ENCODE data around the gene SGMS1. TPM values are rescaled to one million over a fixed set of nuclear protein-coding genes. Genes with fewer than 3 reads are reported as not detected.

SGMS1 gene
- total and polyA plus RNA-seq, 4 donors: 15.8 to 142 (median 41.3) TPM

- Histone ChIP-seq H3K36me3 (ENCODE audit: control insufficient read depth in 4 of 4, insufficient read depth in 4 of 4, low read length in 4 of 4) (peaks cover 0 to 4% (median 2%) of the 10 kb centered on the region in 4 donors), H3K27me3 (ENCODE audit: control insufficient read depth in 3 of 3, insufficient read depth in 3 of 3, low read length in 2 of 3) (no peaks in the 10 kb centered on the region), H3K27ac (ENCODE audit: low read depth in 1 of 2, low read length in 1 of 2) (no peak overlapping the region), H3K4me1 (ENCODE audit: control insufficient read depth in 5 of 5, insufficient read depth in 5 of 5, low read length in 5 of 5) (peaks cover 0 to 37% (median 2%) of the 10 kb centered on the region in 5 donors), H3K9ac (ENCODE audit: insufficient read depth in 1 of 2, low read length in 2 of 2) (no peak overlapping the region), H3K4me3 (no peak overlapping the region), H3K9me3 (ENCODE audit: control insufficient read depth in 4 of 4, insufficient read depth in 3 of 4, low read length in 3 of 4) (no peaks in the 10 kb centered on the region)
- 92% methylated on average over 3 of the region's 3 CpGs for WGBS, 2 donors
- DNase-seq (no peak), ATAC-seq (ENCODE audit: insufficient read depth, low FRiP score) (no peak)
- TF ChIP-seq CTCF (IDR thresholded peaks at IDR 0.05; ENCODE audit: control extremely low read depth, extremely low read depth): no peak
Observed at GRCh38 chr10:50423448-50423847, 200.3 kb downstream of the SGMS1 start.

GRCh38 chr10:50422259-50422658 is 201.5 kb downstream of the SGMS1 start:
- H3K27ac ChIP-seq (ENCODE audit: low read depth in 1 of 2, low read length in 1 of 2): no peak overlapping the region

GRCh38 chr10:50421026-50421719 is 202.6 kb downstream of the SGMS1 start:
- Histone ChIP-seq H3K36me3 (ENCODE audit: control insufficient read depth in 4 of 4, insufficient read depth in 4 of 4, low read length in 4 of 4) (peaks cover 0 to 2% (median 0%) of the 10 kb centered on the region in 4 donors), H3K9ac (ENCODE audit: insufficient read depth in 1 of 2, low read length in 2 of 2) (no peak overlapping the region), H3K27me3 (ENCODE audit: control insufficient read depth in 3 of 3, insufficient read depth in 3 of 3, low read length in 2 of 3) (no peaks in the 10 kb centered on the region), H3K9me3 (ENCODE audit: control insufficient read depth in 4 of 4, insufficient read depth in 3 of 4, low read length in 3 of 4) (no peaks in the 10 kb centered on the region), H3K4me1 (ENCODE audit: control insufficient read depth in 5 of 5, insufficient read depth in 5 of 5, low read length in 5 of 5) (peaks cover 0 to 48% (median 4%) of the 10 kb centered on the region in 5 donors), H3K4me3 (no peak overlapping the region), H3K27ac (ENCODE audit: low read depth in 1 of 2, low read length in 1 of 2) (peak overlapping the region in 1 of 2 donors; percentile 16)
- ATAC-seq (ENCODE audit: insufficient read depth, low FRiP score) (no peak), DNase-seq (peak; percentile 44 to 59 (median 49))
- peak; percentile 45 for TF ChIP-seq CTCF (IDR thresholded peaks at IDR 0.05; ENCODE audit: control extremely low read depth, extremely low read depth)
- WGBS, 2 donors: 80 to 81% methylated on average over 6 of the region's 6 CpGs

More at GRCh38 chr10:50422259-50422658, 201.5 kb downstream of the SGMS1 start:
- H3K4me1 ChIP-seq (ENCODE audit: control insufficient read depth in 5 of 5, insufficient read depth in 5 of 5, low read length in 5 of 5): peaks cover 0 to 41% (median 4%) of the 10 kb centered on the region in 5 donors
- ATAC-seq (ENCODE audit: insufficient read depth, low FRiP score) (no peak), DNase-seq (peak; percentile 56 to 88 (median 79))
- WGBS, 2 donors: 15 to 30% methylated on average over 4 of the region's 4 CpGs
- no peaks in the 10 kb centered on the region for H3K27me3 ChIP-seq (ENCODE audit: control insufficient read depth in 3 of 3, insufficient read depth in 3 of 3, low read length in 2 of 3)
- H3K36me3 ChIP-seq (ENCODE audit: control insufficient read depth in 4 of 4, insufficient read depth in 4 of 4, low read length in 4 of 4): peaks cover 0 to 2% (median 0%) of the 10 kb centered on the region in 4 donors
- H3K9me3 ChIP-seq (ENCODE audit: control insufficient read depth in 4 of 4, insufficient read depth in 3 of 4, low read length in 3 of 4): no peaks in the 10 kb centered on the region
- TF ChIP-seq CTCF (IDR thresholded peaks at IDR 0.05; ENCODE audit: control extremely low read depth, extremely low read depth): no peak
- H3K4me3 ChIP-seq: no peak overlapping the region
- H3K9ac ChIP-seq (ENCODE audit: insufficient read depth in 1 of 2, low read length in 2 of 2): no peak overlapping the region

Measured in lung (tissue), 12 donors.